Measurements from ENCODE around the gene SGK2.

The SGK2 gene

DNA sequence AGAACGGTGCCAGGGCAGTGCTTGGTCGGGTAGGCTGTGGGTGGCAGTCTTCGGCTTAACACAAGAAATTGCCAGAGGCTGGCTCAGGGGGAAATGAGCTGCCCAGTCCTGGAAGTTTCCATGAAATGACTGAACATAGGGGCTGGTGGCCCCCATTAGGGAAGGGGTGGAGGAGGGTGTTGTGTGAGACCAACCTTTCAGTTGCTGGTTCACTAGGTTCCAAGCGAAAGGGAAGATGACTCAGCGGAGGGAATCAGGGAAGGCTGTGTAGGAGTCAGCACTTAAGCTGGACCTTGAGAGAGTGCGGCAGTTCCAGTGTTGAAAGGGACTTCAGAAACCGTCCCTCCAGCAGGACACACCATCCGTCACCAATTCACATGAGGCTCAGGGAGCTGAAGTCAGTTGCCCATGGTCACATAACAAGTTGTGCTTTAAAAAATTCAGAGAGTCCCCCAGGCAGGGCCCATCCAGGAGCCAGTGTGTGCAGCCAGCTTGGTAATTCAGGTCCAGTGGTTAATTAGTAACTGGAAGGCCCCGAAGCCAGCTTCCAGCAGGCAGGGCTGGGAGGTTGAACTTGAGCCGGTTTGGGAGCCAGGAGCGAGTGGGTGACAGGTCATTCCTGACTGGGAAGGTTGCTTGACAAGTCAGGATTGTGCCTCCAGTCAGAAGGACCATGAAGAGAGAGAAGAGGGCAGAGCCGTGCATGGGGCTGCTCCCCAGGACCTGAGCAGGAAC, at the start of gene SGK2:
SGK2 (plus strand) TSS at position 616 of the 735 bp plus-strand sequence. CDS start 7,469 bp downstream, outside the sequence.
- no peak for DNase-seq (ENCODE audit: low spot score)

DNA sequence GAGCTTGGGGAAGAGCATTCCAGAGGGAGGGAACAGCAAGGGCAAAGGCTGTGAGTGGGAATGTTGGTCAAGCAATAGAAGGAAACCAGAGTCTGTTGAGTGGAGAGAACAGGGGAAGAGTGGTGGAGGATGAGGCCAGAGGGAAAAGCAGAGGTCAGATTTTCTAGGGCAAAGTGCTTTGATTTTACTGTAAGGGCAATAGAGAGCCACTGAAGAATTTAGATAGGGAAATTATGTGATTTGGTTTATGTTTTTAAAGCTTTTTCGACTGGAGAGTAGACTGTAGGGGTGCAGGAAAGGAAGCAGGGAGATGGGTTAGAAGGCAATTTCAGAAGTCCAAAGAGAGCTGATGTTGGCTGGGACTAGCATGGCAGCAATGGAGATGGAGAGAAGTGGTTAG, 46.9 kb upstream of the SGK2 start:
- no peak for DNase-seq (ENCODE audit: low spot score)

DNA sequence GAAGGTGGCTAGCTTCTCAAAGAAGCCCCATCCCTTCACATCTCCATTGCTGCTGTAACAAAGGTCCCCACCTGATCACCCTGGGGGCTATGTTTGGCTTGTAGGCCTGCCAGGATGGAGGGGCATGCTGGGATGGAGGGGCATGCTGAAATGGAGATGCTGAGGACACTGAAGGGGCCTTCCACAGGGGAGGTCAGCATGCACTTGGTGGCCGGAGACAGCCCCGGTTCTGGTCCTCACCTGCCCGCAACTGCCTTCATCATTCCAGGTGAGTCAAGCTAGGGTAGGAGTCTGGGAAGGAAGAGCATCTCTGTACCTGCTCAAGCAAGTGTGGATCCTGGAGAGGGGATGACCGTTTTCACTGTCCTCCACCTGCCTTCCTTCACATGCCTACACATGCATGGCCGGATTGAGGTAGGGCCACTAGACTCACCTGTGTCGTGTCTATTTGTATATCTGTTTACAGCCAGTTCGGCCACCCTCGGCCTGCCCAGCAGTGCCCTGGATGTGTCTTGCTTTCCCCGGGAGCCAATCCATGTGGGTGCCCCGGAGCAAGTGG, 45.4 kb upstream of the SGK2 start:
- no peak for DNase-seq (ENCODE audit: low spot score)

DNA sequence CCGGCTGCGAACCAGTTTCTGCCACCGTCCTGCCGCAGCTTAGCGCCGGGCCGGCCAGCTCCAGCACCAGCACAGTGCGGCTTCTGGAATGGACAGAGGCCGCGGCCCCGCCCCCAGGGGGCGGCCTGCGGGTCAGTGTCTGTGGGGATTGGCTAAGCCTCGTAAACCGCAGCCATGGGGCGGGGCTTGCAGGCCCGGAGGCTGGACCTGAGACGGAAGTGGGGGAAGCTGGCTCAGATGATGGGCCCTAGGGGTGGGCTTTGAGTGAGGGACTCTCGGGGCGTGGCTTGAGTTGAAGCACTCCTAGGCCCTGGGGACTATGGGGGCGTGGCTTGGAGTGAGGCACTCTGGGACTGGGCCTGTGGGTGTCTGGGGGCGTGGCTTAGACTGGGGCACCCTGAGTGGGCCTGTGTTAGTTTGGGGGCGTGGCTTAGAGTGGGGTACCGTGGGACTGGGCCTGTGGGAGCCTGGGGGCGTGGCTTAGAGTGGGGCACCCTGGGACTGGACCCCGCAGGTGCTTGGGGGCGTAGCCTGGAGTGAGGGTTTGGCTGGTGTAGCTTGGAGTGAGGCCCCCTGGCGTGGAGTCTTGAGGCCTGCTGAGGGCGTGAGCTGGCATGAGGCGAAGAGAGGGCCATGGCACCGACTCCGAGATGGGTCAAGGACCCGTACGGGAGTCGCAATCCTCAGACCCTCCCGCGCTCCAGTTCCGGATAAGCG, 44.7 kb upstream of the SGK2 start:
- peak; percentile 92 for DNase-seq (ENCODE audit: low spot score)

DNA sequence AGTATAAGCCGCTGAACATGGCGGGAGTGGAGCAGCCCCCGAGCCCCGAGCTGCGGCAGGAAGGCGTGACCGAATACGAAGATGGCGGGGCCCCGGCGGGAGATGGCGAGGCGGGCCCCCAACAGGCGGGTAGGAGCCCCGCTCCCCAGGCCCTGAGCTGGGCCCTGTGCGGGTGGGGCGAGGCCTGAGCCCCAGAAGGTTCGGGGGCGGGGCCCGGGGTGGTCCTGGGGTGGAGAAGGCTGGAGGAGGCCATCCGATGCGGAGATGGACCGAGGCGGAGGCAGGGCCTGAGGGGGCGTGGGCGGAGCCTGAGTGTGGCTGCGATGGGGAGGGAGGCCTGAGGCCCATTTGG, 44.2 kb upstream of the SGK2 start:
- DNase-seq (ENCODE audit: low spot score) = no peak

DNA sequence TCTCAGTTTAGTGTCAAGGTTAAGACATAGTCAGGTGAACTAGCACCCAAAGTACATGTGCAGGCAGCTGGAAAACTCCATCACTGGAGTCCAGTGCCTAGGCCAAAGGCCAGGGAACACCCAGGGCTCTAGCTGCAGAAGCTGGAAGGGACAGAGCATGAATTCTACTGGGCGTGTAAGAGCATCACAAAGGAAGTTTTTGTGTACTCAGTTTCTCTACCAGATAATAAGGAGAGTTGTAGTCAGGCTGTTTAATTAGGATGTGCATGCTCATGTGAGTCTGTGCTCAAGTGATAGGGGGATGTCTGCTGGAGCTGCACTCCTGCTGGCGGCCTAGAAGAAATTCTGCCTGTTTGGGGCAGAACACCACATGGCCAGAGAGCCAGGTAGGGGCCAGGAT, 43.2 kb upstream of the SGK2 start:
- DNase-seq (ENCODE audit: low spot score) = no peak

DNA sequence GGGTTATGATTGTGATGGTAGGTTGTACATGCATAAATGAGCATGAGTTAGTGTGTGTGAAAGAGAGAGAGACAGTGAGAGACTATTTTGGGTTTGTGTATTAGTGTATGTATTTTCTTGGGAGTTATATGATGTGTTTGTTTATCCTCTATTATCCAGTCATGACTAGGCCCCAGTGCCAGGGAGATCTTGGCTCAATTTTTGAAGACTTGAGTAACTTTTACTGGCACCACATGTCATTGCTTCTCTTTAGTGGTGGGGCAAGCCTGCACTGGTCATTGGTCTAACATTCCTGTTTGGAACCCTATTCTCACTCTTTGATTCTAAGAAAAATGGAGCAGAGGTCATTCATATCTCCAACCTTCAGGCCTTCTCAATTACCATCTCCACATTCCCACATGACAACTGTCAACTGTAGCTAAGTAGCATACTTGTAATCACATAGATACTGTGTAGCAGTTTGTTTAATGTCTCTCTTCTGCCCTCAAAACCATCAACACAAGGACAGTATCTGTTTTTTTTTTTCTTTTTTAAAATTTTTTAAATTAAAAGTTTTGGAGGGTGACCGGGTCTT, 42.5 kb upstream of the SGK2 start:
- no peak for DNase-seq (ENCODE audit: low spot score)

DNA sequence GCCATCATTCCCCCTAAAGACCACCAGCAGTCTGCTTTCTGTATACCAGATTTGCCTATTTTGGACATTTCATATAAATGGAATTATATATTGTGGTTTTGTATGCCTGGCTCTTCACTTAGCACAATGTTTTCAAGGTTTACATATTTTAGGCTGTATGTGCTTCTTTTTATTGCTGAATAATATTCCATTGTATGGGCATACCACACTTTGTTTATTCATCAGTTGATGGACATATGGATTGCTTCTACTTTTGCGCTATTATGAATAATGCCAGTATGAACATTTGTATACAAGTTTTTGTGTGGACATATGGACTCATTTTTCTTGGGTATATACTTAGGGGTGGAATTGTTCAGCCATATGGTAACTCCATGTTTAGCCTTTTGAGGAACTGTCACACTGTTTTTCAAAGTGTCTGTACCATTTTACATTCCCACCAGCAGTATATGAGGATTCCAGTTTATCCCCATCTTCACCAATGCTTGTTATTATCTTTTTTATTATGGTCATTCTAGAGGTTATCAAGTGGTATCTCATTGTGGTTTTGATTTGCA, 38.7 kb upstream of the SGK2 start:
- DNase-seq (ENCODE audit: low spot score) = no peak

DNA sequence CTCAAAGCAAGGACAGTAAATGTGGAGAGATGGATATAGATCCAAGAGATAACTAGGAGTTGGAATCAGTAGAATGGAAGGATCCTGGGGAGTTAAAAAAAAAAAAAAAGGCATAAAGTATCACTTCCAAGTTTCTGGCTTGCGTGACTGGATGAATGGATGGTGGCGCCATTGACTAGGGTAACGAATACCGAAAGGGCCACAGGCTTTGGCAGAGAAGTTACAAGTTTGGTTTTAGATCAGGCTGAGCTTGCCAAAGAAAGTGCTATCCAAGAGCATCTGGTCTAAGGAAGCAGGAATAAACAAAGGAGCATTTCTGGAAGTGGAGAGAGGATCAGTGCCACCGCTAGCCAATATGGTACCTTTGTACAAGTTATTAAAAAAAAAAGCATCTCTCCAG, 33.8 kb upstream of the SGK2 start:
- no peak for DNase-seq (ENCODE audit: low spot score)

DNA sequence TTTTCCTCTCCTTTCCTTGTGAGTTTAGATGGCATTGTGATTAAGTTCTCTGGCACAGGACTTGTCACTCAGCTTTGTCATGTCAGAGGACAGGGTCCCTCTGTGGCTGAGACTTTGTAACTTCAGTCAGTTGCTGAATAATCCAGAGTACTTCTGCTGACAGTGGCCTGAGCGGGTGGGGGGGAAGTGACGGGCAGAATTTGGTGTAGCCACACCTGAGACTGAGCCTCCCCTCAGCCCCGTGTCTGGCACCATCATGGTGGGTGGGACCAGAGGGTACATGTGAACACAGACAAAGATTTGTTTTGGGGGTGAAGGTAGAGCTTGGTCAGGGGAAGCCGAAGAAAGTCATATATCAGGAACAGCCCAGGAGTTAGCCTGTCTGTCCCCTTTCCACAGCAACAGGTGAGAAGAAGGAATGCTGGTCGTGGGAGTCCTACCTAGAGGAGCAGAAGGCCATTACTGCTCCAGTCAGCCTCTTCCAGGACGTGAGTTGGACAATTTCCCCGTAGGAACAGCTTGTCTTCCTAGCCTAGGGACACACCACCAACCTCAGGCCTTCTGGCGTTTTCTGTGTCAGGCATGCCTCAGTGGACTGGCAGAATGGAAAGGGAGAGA, 30.5 kb upstream of the SGK2 start:
- DNase-seq (ENCODE audit: low spot score) = no peak

DNA sequence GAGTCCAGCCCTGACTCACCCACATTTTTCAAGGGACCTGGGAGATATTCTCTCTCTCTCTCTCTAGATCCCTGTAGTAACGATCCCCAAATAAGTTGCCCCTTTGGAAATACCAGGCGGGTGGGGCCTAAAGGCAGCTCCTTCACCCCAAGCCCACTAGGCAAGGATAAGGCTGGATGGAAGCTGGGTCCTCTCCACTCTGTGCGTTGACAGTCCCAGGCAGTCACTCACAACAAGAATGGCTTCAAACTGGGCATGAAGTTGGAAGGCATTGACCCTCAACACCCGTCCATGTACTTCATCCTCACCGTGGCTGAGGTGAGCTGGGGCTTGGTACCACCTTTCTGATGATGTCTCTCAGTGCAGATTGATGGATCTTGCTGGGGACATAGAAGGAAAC, 29.8 kb upstream of the SGK2 start:
- no peak for DNase-seq (ENCODE audit: low spot score)

DNA sequence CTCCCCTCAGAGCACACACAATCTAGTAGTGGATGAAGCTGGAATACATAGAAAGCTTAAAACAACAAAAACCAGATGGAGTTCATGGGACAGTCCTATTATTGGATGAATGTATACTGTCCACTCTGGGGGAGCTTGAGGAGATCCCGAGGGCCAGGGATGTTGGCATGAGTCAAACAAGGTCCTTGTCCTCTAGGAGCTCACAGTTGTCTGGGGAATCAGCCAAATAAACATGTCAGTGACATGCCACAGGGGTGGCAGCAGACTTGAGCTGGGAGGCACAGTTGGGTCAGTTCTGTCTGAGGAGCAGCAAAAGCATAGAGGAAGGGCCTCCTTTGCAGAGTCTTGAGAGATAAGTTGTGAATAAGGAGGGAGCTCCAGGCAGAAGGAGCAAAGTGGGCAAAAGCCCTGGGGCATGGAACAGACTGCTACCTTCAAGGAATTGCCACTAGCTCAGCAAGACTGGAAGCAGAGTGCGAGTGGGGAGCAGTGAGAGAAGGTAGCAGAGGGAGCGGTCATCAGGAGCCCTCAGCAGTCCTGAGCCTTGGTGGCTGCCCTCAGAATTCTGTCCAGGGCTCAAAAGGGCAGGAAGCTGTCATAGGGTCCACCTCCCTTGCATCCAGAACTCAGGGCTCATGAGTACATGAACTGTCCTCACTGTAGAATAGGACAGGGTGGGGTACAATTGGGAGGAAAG, 29.2 kb upstream of the SGK2 start:
- no peak for DNase-seq (ENCODE audit: low spot score)

DNA sequence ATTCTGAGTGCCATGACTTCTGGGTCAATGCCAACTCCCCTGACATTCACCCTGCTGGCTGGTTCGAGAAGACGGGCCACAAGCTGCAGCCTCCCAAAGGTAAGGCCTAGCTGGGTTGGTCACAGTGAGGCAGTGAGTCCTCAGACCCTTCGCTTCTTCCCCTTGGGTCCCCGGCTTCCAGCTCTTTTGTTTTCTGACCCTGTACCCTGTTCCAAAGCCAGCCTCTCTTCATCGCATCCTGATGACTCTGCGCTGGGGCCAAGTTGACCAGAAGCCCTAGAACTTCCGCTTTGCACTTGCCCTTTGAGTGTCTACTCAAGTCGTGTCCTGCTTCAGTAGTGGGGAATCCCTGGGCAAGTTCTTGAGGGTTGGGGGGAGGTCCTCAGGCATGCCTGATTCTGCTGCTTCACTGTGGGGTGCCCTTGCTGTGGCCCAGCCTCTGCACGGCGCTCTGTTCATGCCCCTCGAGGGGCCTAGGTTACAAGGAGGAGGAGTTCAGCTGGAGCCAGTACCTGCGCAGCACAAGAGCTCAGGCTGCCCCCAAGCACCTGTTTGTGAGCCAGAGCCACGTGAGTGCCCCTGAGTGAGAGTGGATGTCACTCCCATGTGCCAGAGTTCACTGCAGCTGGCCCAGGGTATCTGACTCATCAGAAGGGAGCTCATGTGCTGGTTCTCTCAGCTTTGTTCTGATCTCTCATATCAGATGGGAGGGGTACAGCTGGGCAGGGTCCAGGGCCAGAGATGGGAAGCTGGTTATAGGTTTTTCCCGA, 28.3 kb upstream of the SGK2 start:
- DNase-seq (ENCODE audit: low spot score) = no peak

DNA sequence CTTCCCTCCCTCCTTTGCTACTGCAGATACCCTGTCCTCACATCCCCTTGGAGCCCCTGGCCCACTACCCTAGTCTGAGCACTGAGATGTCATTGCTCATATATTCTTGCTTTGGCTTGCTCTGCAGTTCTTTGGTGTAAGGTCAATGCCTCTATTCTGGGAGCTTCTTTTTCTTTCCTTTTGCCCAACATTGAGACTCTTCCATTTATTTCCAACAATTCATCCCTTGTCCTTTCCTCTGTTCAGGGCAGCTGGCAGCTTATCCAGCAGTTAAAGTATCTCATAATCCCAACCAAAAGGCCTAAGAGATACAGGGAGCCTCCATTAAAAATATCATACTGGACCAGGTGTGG, 27.8 kb upstream of the SGK2 start:
- no peak for DNase-seq (ENCODE audit: low spot score)

DNA sequence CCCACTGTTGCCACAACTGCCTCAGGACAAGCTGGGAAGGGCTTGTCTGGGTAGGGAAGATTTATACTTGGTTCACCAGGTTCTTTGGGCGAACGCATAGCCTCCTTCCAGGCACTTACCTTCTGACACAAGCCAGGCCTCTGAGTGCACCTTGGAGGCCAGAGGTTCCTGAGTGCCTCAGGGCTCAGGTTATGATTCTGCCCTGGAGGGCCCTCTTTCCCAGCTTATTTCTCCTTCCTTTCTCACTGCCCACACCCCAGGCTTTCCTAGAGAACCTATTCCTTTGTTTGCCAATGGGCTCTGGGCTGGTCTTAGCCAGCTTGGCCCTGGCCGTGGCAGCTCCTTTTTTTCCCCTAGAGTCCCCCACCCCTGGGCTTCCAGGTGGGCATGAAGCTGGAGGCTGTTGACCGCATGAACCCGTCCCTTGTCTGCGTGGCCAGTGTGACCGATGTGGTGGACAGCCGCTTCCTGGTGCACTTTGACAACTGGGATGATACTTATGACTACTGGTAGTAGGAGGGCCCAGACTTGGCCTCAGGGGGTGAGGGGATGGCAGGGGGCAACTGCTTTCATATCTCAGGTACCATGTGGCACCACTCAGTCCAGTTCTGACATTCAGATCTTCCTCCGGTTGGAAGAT, 26.3 kb upstream of the SGK2 start:
- no peak for DNase-seq (ENCODE audit: low spot score)

DNA sequence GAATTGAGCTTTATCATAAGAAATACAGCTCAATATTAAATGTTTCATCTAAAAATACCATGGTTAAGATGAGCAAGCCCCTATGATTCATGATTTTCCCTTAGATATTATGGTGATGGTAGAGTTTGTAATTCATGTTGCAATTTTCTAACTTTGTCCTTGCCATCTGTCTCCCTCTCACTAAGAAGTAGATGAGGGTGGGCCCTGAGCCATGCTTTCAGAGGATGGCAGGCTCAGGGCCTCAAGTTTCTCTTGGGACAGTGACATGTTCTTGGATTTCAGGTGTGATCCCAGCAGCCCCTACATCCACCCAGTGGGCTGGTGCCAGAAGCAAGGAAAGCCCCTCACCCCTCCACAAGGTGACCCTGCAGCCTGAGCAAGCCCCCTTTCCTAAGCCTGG, 25.8 kb upstream of the SGK2 start:
- no peak for DNase-seq (ENCODE audit: low spot score)

DNA sequence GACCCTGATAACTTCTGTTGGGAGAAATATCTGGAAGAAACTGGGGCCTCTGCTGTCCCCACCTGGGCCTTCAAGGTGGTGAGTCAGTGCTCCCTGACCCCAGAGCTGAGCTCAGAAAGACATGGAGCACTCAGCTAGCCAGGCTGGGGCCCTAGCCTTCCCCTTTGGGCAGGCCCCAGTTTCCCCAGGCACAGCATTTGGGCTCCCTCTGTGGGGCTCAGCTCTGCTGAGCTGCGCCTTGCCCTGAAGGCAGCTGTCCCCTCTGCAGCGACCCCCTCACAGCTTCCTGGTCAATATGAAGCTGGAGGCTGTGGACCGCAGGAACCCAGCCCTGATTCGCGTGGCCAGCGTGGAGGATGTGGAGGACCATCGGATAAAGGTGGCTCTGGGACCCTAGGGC, 24.8 kb upstream of the SGK2 start:
- no peak for DNase-seq (ENCODE audit: low spot score)

DNA sequence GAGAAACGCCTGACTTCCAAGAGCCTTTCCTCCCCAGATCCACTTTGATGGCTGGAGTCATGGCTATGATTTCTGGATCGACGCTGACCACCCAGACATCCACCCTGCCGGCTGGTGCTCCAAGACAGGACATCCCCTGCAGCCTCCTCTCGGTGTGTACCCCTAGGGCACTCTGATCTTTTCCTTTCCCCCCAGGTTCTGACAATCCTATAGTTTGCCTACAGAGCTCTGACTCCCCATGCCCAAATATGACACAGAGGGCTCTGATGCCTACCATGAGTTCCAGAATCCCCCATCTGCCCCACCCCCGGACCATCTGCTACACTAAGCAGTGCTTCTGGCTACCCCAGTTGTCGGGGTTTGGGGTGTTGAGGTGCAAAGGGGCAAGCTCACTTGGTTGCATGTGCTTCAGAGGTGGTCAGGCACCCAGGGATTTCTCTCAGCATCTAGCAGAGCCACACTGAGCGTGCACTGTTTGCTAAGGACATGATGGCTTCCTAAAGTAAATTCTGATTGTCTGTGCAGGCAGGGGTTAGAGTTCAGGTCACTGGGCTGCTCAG, 24.0 kb upstream of the SGK2 start:
- no peak for DNase-seq (ENCODE audit: low spot score)

DNA sequence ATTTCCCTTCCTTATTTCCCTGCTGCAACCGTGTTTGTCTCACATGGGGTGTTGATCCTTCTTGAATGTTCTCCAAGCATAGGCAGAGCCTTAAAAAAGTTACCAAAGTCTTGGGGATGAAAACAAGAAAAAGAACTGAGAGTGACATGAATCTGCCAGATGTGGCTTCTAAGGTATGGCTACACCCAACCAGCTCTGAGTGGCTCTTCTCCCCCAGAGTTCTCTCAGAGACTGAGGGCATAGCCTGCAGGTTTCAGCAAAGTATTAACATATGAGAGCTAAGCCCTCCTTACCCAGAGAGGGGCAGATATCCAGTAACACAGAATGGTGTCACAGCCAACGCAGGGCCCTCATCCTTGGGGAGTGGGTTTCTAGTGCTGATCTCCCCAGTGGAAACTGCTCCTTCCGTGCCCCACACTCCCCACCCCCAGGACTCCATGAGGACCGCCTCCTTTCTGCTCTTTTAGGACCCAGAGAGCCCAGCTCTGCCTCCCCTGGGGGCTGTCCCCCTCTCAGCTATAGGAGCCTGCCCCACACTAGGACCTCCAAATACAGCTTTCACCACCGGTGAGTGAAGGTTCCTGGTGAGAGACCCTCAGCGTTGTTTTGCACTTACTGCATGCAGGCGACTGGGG, 23.3 kb upstream of the SGK2 start:
- no peak for DNase-seq (ENCODE audit: low spot score)
